Mammary epithelial cell (primary cell): ENCODE measurements around the gene ZC3H18.

Experiments
- CTCF ChIP-seq, 2 donors: IDR thresholded peaks in 1 of 2; conservative IDR thresholded peaks in 1 of 2; 2 replicates each; pipeline ENCODE4 v1.5.1; 2011 to 2012; ENCODE audit warnings: inconsistent platforms in 2 of 2, low read length in 2 of 2, mild to moderate bottlenecking in 2 of 2, control low read depth in 1 of 2, low read depth in 1 of 2; ENCODE audit not compliant: insufficient read depth in 1 of 2; ENCODE audit errors: extremely low read depth in 1 of 2
- EZH2 ChIP-seq: IDR thresholded peaks from 2 replicates; pipeline ENCODE4 v1.6.1; 2012; ENCODE audit warnings: low read length, inconsistent platforms, borderline replicate concordance

- TF ChIP-seq CTCF (conservative IDR thresholded peaks at IDR 0.05 in 1 of 2, IDR thresholded peaks at IDR 0.05 in 1 of 2; ENCODE audit: extremely low read depth in 1 of 2, insufficient read depth in 1 of 2, low read depth in 1 of 2, low read length in 2 of 2) (no peak), EZH2 (no peak)
Observed at GRCh38 chr16:88596483-88596882, 26.3 kb downstream of the ZC3H18 start.
